ENCODE measurements around the gene ANKRD33B.
"Not testable (repeated sequence)": the region's sequence is repeated elsewhere in the genome, so short reads cannot be mapped to it uniquely, and the experiment has no call there.

The ANKRD33B gene

GRCh38 chr5:10536931-10537579 is 26.8 kb upstream of the ANKRD33B start:
- no peak for DNase-seq (ENCODE audit: low read depth, low spot score)

GRCh38 chr5:10537624-10538023 is 26.2 kb upstream of the ANKRD33B start:
- DNase-seq (ENCODE audit: low read depth, low spot score), result no peak

DNA sequence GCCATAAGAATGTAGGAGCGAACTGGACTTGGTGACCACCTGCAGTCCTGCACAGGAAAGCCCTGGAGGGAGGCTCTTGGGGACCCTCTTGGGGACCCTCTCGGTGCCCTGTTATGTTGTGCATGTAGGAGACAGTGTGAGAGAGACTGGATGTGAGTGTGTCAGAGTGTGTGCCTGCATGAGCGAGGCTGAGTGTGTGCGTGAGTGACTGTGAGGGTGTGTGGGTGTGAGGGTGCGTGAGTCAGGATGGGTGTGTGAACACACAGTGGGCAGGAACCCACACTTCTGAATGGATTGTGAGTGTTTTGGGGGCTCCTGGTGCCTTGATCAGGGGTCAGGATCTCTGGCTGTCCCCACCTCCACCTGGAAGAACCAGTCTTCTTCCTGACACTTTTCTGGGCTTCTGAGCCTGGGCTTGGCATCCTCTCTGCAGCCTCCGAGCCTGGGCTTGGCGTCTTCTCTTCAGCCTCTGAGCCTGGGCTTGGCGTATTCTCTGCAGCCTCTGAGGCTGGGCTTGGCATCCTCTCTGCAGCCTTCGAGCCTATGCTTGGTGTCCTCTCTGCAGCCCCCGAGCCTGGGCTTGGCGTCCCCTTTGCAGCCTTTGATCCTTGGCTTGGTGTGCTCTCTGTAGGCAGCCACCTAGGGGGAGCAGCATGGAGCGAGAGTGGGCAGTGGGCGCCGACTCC is 25.6 kb upstream of the ANKRD33B start:
- DNase-seq (ENCODE audit: low read depth, low spot score), result no peak

GRCh38 chr5:10538789-10539686 is 24.8 kb upstream of the ANKRD33B start:
- DNase-seq (ENCODE audit: low read depth, low spot score), result no peak

GRCh38 chr5:10539687-10539998 is 24.2 kb upstream of the ANKRD33B start:
- no peak for DNase-seq (ENCODE audit: low read depth, low spot score)

DNA sequence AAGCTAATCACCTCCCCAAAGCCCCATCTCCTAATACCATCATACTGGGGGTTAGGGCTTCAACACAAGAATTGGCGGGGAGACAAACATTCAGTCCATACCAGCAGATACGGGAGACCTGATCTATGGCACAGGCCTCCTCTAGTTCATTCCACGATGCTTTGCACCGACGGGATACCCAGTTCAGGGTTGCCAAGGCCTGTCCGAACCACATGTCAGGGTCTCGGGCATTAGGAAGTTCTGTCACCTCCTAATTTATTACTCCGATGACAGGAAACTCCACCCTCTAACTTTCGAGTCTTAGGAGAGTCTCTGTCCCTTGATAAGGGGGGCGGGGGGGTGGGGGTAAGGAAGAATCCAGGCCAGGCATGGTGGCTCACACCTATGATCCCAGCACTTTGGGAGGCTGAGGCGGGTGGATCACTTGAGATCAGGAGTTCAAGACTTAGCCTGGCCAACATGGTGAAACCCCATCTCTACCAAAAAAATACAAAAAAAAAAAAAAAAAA is 23.8 kb upstream of the ANKRD33B start:
- no peak for DNase-seq (ENCODE audit: low read depth, low spot score)

DNA sequence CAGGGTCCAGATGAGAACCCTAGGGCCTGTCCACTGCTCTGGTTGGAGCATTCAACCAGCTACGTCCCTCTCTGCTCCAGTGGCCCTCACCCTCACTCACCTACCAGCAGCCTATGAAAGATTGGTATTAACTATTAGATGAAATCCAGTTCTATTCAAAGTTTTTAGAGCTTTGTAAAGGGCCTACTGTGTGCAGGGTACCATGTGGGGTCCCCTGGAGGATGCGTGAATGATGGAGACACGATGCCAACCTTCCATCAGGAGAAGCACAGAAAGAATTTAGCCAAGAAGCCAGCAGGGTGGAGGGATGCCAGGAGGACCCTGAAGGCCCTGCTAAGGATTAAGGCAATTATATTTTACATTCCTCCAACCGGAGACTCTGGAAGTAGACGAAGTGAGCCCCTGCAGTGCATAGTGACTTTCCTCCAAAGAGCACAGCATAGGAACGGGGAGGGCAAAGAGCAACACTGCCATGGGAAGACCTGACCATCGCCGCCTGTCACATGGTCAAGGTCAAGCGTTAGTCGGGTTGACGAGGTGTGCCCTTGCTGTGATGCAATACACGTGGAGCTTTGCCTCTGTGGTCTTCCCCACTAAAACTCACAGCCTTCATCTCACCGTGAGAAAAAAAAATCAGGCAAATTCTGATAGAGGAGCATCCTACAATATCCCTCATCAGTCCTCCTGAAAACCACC is 22.8 kb upstream of the ANKRD33B start:
- no peak for DNase-seq (ENCODE audit: low read depth, low spot score)

- no peak for DNase-seq (ENCODE audit: low read depth, low spot score)
These were observed 21.8 kb upstream of the ANKRD33B start for GRCh38 chr5:10542055-10542550.

DNA sequence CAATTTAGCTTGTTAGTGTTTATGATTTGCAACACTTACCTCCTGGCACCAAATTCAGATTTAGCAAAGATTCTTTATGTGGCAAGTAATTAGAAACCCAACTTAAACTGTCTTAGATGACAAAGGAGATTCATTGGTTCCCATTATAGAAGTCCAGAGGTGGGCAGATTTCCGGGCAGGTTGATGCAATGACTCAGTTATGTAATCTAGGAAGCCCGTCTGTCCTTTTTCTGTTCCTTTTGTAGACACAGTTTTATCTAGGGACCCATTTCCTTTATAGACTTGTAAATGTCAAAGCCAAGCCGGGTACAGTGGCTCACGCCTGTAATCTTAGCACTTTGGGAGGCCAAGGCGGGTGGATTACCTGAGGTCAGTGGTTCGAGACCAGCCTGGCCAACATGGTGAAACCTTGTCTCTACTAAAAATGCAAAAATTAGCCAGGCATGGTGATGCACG is 20.3 kb upstream of the ANKRD33B start:
- DNase-seq (ENCODE audit: low read depth, low spot score), result no peak

- no peak for DNase-seq (ENCODE audit: low read depth, low spot score)
These were observed 18.8 kb upstream of the ANKRD33B start for GRCh38 chr5:10545084-10545483.

GRCh38 chr5:10546186-10546585 is 17.7 kb upstream of the ANKRD33B start:
- no peak for DNase-seq (ENCODE audit: low read depth, low spot score)

DNA sequence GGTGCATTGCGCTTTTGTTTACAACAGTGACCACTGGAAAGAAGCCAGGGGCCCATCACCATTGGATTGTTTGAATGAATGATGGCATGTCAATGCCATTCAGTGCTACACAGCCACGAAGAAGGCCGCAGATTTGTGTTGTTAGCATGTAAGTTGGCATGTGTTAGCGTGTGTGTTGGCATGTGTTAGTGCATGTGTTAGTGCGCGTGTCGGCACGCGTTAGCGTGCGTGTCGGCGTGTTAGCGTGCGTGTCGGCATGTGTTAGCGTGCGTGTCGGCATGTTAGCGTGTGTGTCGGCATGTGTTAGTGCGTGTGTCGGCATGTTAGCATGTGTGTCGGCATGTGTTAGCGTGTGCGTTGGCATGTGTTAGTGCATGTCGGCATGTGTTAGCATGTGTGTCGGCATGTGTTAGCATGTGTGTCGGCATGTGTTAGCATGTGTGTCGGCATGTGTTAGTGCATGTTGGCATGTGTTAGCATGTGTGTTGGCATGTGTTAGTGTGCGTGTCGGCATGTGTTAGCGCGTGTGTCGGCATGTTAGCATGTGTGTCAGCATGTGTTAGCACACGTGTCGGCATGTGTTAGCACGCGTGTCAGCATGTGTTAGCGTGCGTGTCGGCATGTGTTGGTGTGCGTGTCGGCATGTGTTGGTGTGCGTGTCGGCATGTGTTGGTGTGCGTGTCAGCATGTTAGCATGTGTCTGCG is 15.3 kb upstream of the ANKRD33B start:
- DNase-seq (ENCODE audit: low read depth, low spot score), result no peak

- DNase-seq (ENCODE audit: low read depth, low spot score), result not testable (repeated sequence)
These were observed 14.8 kb upstream of the ANKRD33B start for GRCh38 chr5:10549123-10549514.

DNA sequence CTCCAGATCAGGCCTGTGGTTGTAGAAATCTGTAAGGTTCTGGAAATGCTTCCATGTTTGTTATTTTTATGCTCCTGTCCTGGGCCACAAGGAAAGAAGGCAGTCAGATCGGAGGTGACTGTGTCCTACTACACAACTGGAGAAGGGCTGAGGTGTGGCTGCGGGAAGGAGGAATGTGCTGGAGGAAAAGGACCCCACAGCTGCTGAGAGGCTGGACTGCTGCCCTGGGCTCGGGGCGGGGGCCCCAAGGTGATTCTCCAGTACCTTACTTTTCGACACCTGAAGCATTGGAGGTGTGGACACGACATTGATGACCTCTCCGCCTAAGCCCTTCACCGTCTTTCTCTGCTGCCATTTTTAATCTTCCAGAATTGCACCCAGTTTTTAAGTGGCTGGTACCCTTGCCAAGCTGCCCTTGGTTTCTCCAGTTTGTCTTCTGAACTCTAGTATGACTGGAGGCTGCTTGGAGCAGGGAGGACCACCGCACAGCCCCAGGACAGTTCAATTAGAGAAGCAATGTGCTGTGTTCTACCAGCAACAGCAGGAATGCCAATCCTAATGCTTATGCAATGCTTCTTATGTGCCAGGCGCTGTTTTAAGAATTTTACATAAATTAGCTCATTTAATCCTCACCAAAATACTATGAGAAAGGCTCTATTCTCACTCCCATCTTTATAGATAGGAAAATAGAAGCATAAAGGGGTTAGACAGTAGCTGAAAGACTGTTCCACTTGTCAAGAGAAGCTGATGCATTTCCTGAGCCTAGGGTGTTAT is 13.5 kb upstream of the ANKRD33B start:
- DNase-seq (ENCODE audit: low read depth, low spot score), result no peak

DNA sequence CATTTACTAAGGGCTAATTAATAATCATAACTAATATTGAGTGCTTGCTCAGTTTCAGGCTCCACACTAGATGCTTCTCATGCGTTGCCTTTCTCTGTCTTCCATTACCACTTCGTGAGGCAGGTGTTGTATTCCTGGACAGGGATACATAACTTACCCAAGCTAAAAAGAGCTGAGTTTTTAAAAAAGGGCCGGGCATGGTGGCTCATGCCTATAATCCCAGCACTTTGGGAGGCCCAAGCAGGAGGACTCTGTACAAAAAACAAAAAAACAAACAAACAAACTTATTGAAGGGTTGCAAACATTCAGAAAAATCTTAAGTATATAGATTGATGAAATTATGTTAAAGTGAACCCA is 12.1 kb upstream of the ANKRD33B start:
- no peak for DNase-seq (ENCODE audit: low read depth, low spot score)

DNA sequence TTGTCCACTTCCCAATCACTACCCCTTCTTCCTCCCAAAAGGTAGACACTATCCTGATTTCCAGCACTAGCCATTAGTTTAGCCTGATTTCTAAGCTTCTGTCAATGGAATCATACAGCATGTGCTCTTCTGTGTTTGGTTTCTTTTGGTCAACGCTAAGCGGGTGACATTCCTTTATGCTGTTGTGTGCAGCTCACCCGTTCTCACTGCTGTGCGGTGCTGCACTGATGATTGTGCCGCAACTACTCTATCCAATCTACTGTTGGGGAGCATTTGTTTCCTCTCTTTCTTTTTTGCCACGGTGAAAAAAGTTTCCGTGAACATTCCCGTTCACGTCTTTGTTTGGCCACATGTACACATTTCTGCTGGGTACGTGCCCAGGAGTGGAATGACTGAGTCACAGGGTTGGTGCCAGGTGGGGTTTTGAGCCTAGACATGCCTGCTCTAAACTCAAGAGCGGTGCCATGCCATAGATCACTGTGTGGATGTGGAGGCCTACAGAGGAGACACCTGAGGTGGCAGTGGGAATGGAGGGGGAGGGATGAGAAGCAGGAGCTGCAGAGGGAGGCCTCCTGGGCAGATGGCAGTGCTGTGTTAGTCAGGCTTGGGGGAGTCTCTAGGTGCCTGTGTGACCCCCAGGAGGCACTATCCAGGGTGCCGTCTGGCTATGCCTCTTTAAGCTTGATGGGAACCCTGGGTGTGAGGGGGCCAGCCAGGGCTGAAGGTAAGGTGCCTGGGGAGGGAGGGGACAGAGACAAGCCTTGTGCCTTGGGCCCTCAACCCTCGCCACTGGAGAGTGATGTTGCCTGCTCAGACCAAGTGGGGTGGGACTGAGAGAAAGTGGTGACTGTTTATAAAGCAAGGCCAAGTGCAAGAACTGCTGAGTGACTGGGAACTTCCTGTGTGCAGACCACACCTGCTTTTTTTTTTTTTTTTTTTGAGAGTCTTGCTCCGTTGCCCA is 11.4 kb upstream of the ANKRD33B start:
- DNase-seq (ENCODE audit: low read depth, low spot score), result no peak

- no peak for DNase-seq (ENCODE audit: low read depth, low spot score)
These were observed 10.4 kb upstream of the ANKRD33B start for GRCh38 chr5:10553476-10553875.

GRCh38 chr5:10555277-10555684 is 8.6 kb upstream of the ANKRD33B start:
- DNase-seq (ENCODE audit: low read depth, low spot score), result no peak

GRCh38 chr5:10556289-10556807 is 7.5 kb upstream of the ANKRD33B start:
- DNase-seq (ENCODE audit: low read depth, low spot score), result no peak

All from smooth muscle cell of the brain vasculature (primary cell).